Endothelial cell of umbilical vein (primary cell): ENCODE data around the gene RDH5. TPM values are rescaled to one million over a fixed set of nuclear protein-coding genes. Genes with fewer than 3 reads are reported as not detected.

ENCODE experiments used
- BruUV-seq: library from RNA; stranded (reverse); fragments of 400-500 nt; replicated peaks from 2 replicates; lab custom pipeline; 2021; lab: Mats Ljungman, UMichigan
- CTCF ChIA-PET: fragments of 300-600, 350-600 bp; sonication (Branson Sonifier 250); formaldehyde crosslinking; loops from one replicate; lab custom pipeline; 2021; ENCODE audit warnings: antibody characterized with exemption, inconsistent platforms; lab: Charles Lee
- POLR2A ChIA-PET: fragments of 300-600, 350-600 bp; sonication (Branson Sonifier 250); formaldehyde crosslinking; loops from one replicate; lab custom pipeline; 2021; ENCODE audit warnings: antibody characterized with exemption, inconsistent platforms; lab: Charles Lee
- DNase-seq: peaks from one replicate; pipeline ENCODE4 v3.0.0-alpha.2; 2011; ENCODE audit warnings: low read depth, low spot score
- FAIRE-seq: peaks from 2 replicates; lab custom pipeline; 2011; peaks lifted over from hg19 to GRCh38; lab: Jason Lieb, UNC
- H2AFZ ChIP-seq: 2 replicates; pipeline ENCODE4 v1.6.0; 2012; ENCODE audit warnings: low read depth, low read length, control low read depth, inconsistent platforms
- H3K27ac ChIP-seq: 2 replicates; pipeline ENCODE4 v1.5.1; 2011; ENCODE audit warnings: low read depth, mild to moderate bottlenecking, control low read depth, low read length, moderate library complexity; ENCODE audit not compliant: insufficient read depth
- H3K27me3 ChIP-seq, 2 experiments: 2 replicates each; pipeline versions ENCODE4 v1.6.0 to v1.6.1; 2011; ENCODE audit warnings: low read length in 2 of 2, mixed read lengths in 1 of 2; ENCODE audit not compliant: control insufficient read depth in 2 of 2, insufficient read depth in 2 of 2
- H3K36me3 ChIP-seq, 2 experiments: 2 replicates in 1 of 2; 3 replicates in 1 of 2; pipeline ENCODE4 v1.5.1; 2011; ENCODE audit warnings: low read length in 2 of 2, mild to moderate bottlenecking in 1 of 2, moderate library complexity in 1 of 2; ENCODE audit not compliant: control insufficient read depth in 2 of 2, insufficient read depth in 2 of 2; ENCODE audit errors: extremely low read depth in 1 of 2
- H3K4me1 ChIP-seq: 3 replicates; pipeline ENCODE4 v1.5.1; 2011; ENCODE audit warnings: mild to moderate bottlenecking, low read length; ENCODE audit not compliant: control insufficient read depth, insufficient read depth; ENCODE audit errors: extremely low read depth
- H3K4me2 ChIP-seq: 2 replicates; pipeline ENCODE4 v1.6.1; 2011; ENCODE audit warnings: low read length, control low read depth, mixed read lengths; ENCODE audit not compliant: insufficient read depth
- H3K4me3 ChIP-seq, 3 experiments: fragments of 200-600 bp in 1 of 3; sonication (generic), shearing (Covaris generic) in 1 of 3; replicated peaks in 1 of 3; 2 replicates each; pipeline ENCODE4 v1.5.1; 2011 to 2016; ENCODE audit warnings: control low read depth in 3 of 3, low read length in 3 of 3, mild to moderate bottlenecking in 2 of 3, inconsistent platforms in 1 of 3, low read depth in 1 of 3, moderate library complexity in 1 of 3; ENCODE audit not compliant: insufficient read depth in 1 of 3
- H3K79me2 ChIP-seq: 2 replicates; pipeline ENCODE4 v1.6.0; 2012; ENCODE audit warnings: low read length, inconsistent platforms; ENCODE audit not compliant: control insufficient read depth, insufficient read depth
- H3K9ac ChIP-seq: replicated peaks from 2 replicates; pipeline ENCODE3; 2011; ENCODE audit warnings: low read length, control low read depth; ENCODE audit not compliant: insufficient read depth; ENCODE audit errors: extremely low read depth
- H3K9me1 ChIP-seq: replicated peaks from 3 replicates; pipeline ENCODE4 v1.6.0; 2011; ENCODE audit warnings: mild to moderate bottlenecking, low read length; ENCODE audit not compliant: control insufficient read depth, insufficient read depth; ENCODE audit errors: extremely low read depth
- H3K9me3 ChIP-seq: replicated peaks from 2 replicates; pipeline ENCODE4 v1.5.1; 2012; ENCODE audit warnings: low read length, inconsistent platforms; ENCODE audit not compliant: control insufficient read depth, insufficient read depth
- H4K20me1 ChIP-seq: replicated peaks from 2 replicates; pipeline ENCODE3; 2011; ENCODE audit warnings: mild to moderate bottlenecking, low read length; ENCODE audit not compliant: control insufficient read depth, insufficient read depth; ENCODE audit errors: extremely low read depth
- EZH2 ChIP-seq: IDR thresholded peaks from 2 replicates; pipeline ENCODE4 v1.6.1; 2012; ENCODE audit warnings: borderline replicate concordance, low read depth, mild to moderate bottlenecking, moderate library complexity, low read length, inconsistent platforms; ENCODE audit not compliant: severe bottlenecking
- FOS ChIP-seq: IDR thresholded peaks from 2 replicates; pipeline ENCODE4 v1.6.1; 2011; ENCODE audit warnings: mild to moderate bottlenecking, low read length, moderate library complexity, borderline replicate concordance; ENCODE audit not compliant: insufficient read depth
- GATA2 ChIP-seq: IDR thresholded peaks from 2 replicates; pipeline ENCODE4 v1.7.0; 2011; ENCODE audit warnings: low read depth, mild to moderate bottlenecking, moderate library complexity, mixed read lengths, low read length; ENCODE audit not compliant: insufficient read length, insufficient read depth
- JUN ChIP-seq: IDR thresholded peaks from 2 replicates; pipeline ENCODE4 v1.6.1; 2011; ENCODE audit warnings: borderline replicate concordance, low read depth; ENCODE audit not compliant: insufficient read length, insufficient read depth
- MYC ChIP-seq: IDR thresholded peaks from one replicate; pipeline ENCODE4 v1.6.1; 2011; ENCODE audit warnings: mild to moderate bottlenecking, low read depth, low read length
- POLR2A ChIP-seq: IDR thresholded peaks from 2 replicates; pipeline ENCODE4 v1.6.1; 2012; ENCODE audit warnings: low read depth, mild to moderate bottlenecking, control low read depth, low read length
- POLR2AphosphoS5 ChIP-seq: IDR thresholded peaks from 2 replicates; pipeline ENCODE4 v1.6.1; 2012; ENCODE audit warnings: low read depth, mild to moderate bottlenecking, control low read depth, low read length, moderate library complexity; ENCODE audit not compliant: insufficient read depth
- dilution Hi-C: fragments of 300-500 bp; cut with MboI; formaldehyde crosslinking; loops from one replicate; pipeline ENCODE4 v1.15.0; 2019; ENCODE audit warnings: low sequenced_read_pairs; ENCODE audit not compliant: extremely low pct_ligation_motif_present
- intact Hi-C: fragments of 100-400 bp; cut with micrococcal nuclease; formaldehyde crosslinking; loops from one replicate; pipeline ENCODE4 v1.10.0; 2022
- polyA plus RNA-seq, 4 experiments: library from polyadenylated mRNA; depleted of rRNA in 3 of 4; stranded (reverse) in 3 of 4; unstranded in 1 of 4; fragments of >200 nt; gene quantifications; 2 replicates each; pipeline versions ENCODE4 v1.2.1 to v1.2.3, GENCODE V29; 2011 to 2012; ENCODE audit warnings: missing spikeins in 1 of 4
- total RNA-seq: library from RNA; stranded (reverse); gene quantifications from 2 replicates; pipeline ENCODE4 v1.2.3, GENCODE V29; 2021
- TF ChIP-seq, protein P1 (sequence below): IDR thresholded peaks from 2 replicates; pipeline ENCODE4 v1.6.1; 2011; ENCODE audit not compliant: insufficient read depth, insufficient read length
- TF ChIP-seq, protein P2 (sequence below), 2 donors: IDR thresholded peaks; 1 replicate in 1 of 2; 2 replicates in 1 of 2; pipeline ENCODE4 v1.5.1; 2011; ENCODE audit warnings: low read length in 2 of 2, mild to moderate bottlenecking in 2 of 2, moderate library complexity in 2 of 2, control low read depth in 1 of 2, inconsistent platforms in 1 of 2, low read depth in 1 of 2; ENCODE audit not compliant: insufficient read depth in 1 of 2; ENCODE audit errors: extremely low read depth in 1 of 2

RDH5 gene
- total and polyA plus RNA-seq, 2 donors (not counting 3 experiments of a cell fraction or from before 2014, with no cell fraction given): 2.7 to 3.7 TPM

DNA sequence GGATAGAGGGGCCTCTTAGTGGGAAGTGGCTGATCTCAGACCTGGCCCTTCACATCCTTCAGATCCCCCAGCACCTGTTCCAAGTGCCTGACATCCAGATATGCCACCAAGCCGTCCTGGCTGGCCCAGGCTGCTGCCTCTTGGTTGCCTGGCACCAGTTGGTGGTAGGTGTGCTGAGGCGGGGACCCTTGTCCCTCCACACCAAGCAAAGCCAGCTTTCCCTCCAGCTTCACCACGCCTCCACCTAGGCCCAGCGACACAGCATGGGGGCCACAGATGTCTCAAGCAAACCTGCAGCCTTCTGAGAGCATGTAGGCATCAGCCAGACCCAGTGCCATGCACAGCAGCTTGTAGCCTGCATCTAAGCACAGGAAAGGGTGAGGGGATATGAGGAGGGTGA, 12.1 kb downstream of the RDH5 start:
- no peak overlapping the region for H3K4me3 ChIP-seq
- no peaks in the 10 kb centered on the region for H4K20me1 ChIP-seq
- DNase-seq: no peak
- peaks cover 15% of the 10 kb centered on the region for H3K79me2 ChIP-seq
- intact Hi-C loops: no loop called here
- no TSS peak for BruUV-seq
- H2AFZ ChIP-seq: no peak overlapping the region
- dilution Hi-C loops: no loop called here
- ChIA-PET CTCF (interaction anchor here (0.6 kb wide), 1 partner anchor 995 kb away, joined by 3 read pairs; no protein-coding TSS in a partner anchor), POLR2A (no interaction called here)
- no peaks in the 10 kb centered on the region for H3K9me3 ChIP-seq
- no peaks in the 10 kb centered on the region for H3K9me1 ChIP-seq
- H3K27me3 ChIP-seq: no peaks in the 10 kb centered on the region
- H3K4me2 ChIP-seq: no peak overlapping the region
- peaks cover 0 to under 1% of the 10 kb centered on the region in 2 experiments for H3K36me3 ChIP-seq
- no peak overlapping the region for H3K9ac ChIP-seq
- TF ChIP-seq GATA2: no peak
- TF ChIP-seq FOS: no peak
- no peak for TF ChIP-seq EZH2
- TF ChIP-seq, protein P1, sequence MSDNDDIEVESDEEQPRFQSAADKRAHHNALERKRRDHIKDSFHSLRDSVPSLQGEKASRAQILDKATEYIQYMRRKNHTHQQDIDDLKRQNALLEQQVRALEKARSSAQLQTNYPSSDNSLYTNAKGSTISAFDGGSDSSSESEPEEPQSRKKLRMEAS: no peak
- TF ChIP-seq POLR2AphosphoS5: no peak
- no peak for TF ChIP-seq JUN
- TF ChIP-seq POLR2A: no peak
- TF ChIP-seq, protein P2, sequence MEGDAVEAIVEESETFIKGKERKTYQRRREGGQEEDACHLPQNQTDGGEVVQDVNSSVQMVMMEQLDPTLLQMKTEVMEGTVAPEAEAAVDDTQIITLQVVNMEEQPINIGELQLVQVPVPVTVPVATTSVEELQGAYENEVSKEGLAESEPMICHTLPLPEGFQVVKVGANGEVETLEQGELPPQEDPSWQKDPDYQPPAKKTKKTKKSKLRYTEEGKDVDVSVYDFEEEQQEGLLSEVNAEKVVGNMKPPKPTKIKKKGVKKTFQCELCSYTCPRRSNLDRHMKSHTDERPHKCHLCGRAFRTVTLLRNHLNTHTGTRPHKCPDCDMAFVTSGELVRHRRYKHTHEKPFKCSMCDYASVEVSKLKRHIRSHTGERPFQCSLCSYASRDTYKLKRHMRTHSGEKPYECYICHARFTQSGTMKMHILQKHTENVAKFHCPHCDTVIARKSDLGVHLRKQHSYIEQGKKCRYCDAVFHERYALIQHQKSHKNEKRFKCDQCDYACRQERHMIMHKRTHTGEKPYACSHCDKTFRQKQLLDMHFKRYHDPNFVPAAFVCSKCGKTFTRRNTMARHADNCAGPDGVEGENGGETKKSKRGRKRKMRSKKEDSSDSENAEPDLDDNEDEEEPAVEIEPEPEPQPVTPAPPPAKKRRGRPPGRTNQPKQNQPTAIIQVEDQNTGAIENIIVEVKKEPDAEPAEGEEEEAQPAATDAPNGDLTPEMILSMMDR (IDR thresholded peaks at IDR 0.05; ENCODE audit: extremely low read depth in 1 of 2, insufficient read depth in 1 of 2, low read depth in 1 of 2, low read length in 2 of 2): no peak
- no peak for TF ChIP-seq MYC
- H3K4me1 ChIP-seq: peaks cover 12% of the 10 kb centered on the region
- no peak for FAIRE-seq
- H3K27ac ChIP-seq: no peak overlapping the region
